Mucosa of rectum (tissue), 2 donors: ENCODE measurements around the gene SET.
A peak's percentile ranks its signal among the peaks of the same experiment; 100 is the strongest.

Experiments used
- H3K27ac ChIP-seq, 2 donors: one replicate each; pipeline ENCODE4 v1.7.0; 2013; ENCODE audit warnings: inconsistent platforms in 2 of 2, low read depth in 2 of 2, low read length in 2 of 2
- H3K27me3 ChIP-seq, 2 donors: one replicate each; pipeline ENCODE4 v1.7.0; 2013; ENCODE audit warnings: low read length in 2 of 2; ENCODE audit not compliant: control insufficient read depth in 2 of 2, insufficient read depth in 2 of 2
- H3K36me3 ChIP-seq, 2 donors: one replicate each; pipeline ENCODE4 v1.7.0; 2013; ENCODE audit warnings: low read length in 2 of 2; ENCODE audit not compliant: control insufficient read depth in 2 of 2, insufficient read depth in 2 of 2
- H3K4me1 ChIP-seq, 2 donors: one replicate each; pipeline ENCODE4 v1.7.0; 2013; ENCODE audit warnings: low read length in 2 of 2, mild to moderate bottlenecking in 1 of 2; ENCODE audit not compliant: control insufficient read depth in 2 of 2, insufficient read depth in 2 of 2
- H3K4me3 ChIP-seq, 2 donors: one replicate each; pipeline ENCODE4 v1.7.0; 2013; ENCODE audit warnings: low read length in 2 of 2
- H3K9ac ChIP-seq, 2 donors: one replicate each; pipeline ENCODE4 v1.7.0; 2013; ENCODE audit warnings: low read length in 2 of 2, low read depth in 1 of 2, mild to moderate bottlenecking in 1 of 2
- H3K9me3 ChIP-seq, 2 donors: one replicate each; pipeline ENCODE4 v1.7.0; 2013; ENCODE audit warnings: low read length in 2 of 2; ENCODE audit not compliant: control insufficient read depth in 2 of 2
- donor health status: healthy.
- donor health status: Normal muscosa, but diverticular disease.

SET gene

DNA sequence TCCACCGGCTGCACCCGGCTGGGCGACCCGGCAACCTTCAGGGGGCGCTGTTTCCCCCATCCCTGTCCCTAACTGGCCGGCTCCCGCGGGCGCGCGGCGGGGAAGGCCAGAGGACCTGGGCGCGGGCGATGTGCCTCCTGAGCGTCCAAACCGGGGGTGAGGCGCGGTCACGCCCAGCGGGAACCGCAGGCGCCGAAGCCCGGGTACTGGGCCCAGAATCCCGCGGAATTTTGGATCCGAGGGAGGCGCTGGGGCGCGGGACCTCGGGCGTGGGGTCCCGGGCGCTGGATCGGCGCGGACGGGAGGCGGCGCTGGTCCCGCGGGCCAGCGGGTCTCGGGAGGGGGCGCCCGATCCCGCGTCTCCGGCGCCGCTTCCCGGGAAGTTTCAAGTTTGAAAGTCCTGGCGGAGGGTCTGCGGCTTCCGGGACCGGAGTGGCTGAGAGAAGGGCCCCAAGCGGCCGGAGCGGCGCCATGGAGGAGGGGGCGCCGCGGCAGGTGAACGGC is 13.5 kb downstream of the SET start, which contains the start of gene PKN3:
PKN3 (plus strand) TSS at position 59 of the 504 bp plus-strand sequence; CDS start at position 472, 413 bp downstream.
- Histone ChIP-seq H3K36me3 (no peaks in the 10 kb centered on the region), H3K27me3 (no peaks in the 10 kb centered on the region), H3K4me1 (peaks cover 0 to 6% of the 10 kb centered on the region in 2 donors), H3K27ac (peak within 1 kb of the TSS; percentile 9 to 61), H3K9me3 (no peaks in the 10 kb centered on the region), H3K4me3 (peak within 1 kb of the TSS; percentile 61 to 62), H3K9ac (peak within 1 kb of the TSS in 1 of 2 donors; percentile 66)

DNA sequence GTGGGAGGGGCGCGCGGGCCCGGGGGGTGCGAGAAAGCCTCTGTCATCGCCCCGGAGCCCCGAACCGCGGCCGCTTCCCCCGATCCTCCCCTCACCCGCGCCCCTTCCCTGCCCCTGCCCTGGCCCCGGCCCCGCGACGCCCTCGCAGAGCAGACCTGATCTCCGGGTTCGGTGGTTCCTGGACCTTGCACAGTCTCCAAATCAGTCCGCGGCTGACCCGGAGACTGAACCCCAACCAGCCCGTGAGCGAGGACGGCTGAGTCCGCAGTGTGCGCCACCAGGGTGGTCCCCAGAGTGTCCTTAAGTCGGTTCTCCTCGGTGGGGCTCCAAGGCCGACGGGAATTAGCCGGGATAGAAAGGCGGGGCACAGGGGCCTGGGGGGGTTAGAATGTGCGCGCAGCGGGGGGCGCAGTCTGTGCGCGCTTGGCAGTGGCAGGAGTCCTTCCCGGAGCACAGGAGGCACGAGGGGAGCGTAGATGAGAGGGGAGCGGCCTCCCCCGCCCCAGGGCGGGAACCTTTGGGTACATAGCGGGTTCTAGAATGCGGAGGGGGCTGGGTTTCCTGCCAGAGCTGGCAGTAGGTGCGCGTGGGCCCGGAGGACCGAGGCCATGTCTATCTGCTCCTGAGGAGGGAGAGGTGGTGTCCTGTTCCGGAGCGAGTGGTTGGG is 14.1 kb downstream of the SET start:
- peak overlapping the region in 1 of 2 donors; percentile 66 for H3K9ac ChIP-seq

DNA sequence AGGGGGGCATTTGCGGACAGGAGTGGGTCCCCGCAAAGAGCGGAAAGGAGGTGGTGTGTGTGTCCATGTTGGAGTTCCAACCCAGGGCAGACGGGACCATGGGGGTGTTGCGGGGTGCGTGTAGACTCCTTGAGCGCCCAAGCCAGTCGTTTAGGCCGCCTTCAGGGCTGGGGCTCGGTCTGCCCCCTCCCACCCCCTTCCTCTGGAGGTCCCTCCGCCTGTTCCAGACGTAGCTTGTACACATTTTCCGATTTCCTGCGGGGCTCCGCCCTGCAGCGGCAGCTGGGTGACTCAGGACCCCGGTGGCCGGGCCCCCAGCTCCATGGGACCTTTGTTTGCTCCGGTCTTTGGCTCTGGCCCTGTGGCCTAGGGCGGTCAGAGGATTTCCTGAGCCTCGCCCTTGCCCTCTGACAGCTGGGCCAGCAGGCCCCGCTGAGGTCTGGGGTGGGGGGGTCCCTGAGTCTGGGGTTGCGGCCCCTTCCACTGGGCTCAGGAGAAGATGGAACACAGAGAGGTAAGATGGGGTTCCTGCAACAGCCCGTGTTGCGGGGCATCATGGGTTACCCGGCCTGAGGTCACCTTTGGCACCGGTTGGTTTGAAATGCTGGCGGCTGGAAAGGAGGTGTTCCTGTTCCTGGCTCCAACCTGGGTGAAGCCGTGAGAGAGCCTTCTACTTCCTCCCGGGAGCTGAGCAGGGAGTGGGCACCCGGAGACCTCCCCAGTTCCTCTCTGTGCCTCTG is 14.8 kb downstream of the SET start:
- H3K4me3 ChIP-seq = peak overlapping the region in 1 of 2 donors; percentile 62
- H3K36me3 ChIP-seq = no peaks in the 10 kb centered on the region
- peaks cover 0 to 6% of the 10 kb centered on the region in 2 donors for H3K4me1 ChIP-seq
- H3K27ac ChIP-seq = peak overlapping the region; percentile 9 to 29
- H3K9me3 ChIP-seq = no peaks in the 10 kb centered on the region
- H3K27me3 ChIP-seq = no peaks in the 10 kb centered on the region
- no peak overlapping the region for H3K9ac ChIP-seq

More for the DNA sequence above, 14.1 kb downstream of the SET start:
- H3K4me3 ChIP-seq = peak overlapping the region; percentile 61 to 62
- no peaks in the 10 kb centered on the region for H3K27me3 ChIP-seq
- H3K4me1 ChIP-seq = peaks cover 0 to 6% of the 10 kb centered on the region in 2 donors
- no peaks in the 10 kb centered on the region for H3K9me3 ChIP-seq
- H3K27ac ChIP-seq = peak overlapping the region; percentile 9 to 61
- no peaks in the 10 kb centered on the region for H3K36me3 ChIP-seq

- Histone ChIP-seq H3K4me3 (no peak overlapping the region), H3K36me3 (no peaks in the 10 kb centered on the region), H3K4me1 (peaks cover 0 to 6% of the 10 kb centered on the region in 2 donors), H3K27me3 (no peaks in the 10 kb centered on the region), H3K9ac (no peak overlapping the region), H3K27ac (peak overlapping the region in 1 of 2 donors; percentile 29), H3K9me3 (no peaks in the 10 kb centered on the region)
Observed at GRCh38 chr9:128704356-128704670, 15.3 kb downstream of the SET start.

DNA sequence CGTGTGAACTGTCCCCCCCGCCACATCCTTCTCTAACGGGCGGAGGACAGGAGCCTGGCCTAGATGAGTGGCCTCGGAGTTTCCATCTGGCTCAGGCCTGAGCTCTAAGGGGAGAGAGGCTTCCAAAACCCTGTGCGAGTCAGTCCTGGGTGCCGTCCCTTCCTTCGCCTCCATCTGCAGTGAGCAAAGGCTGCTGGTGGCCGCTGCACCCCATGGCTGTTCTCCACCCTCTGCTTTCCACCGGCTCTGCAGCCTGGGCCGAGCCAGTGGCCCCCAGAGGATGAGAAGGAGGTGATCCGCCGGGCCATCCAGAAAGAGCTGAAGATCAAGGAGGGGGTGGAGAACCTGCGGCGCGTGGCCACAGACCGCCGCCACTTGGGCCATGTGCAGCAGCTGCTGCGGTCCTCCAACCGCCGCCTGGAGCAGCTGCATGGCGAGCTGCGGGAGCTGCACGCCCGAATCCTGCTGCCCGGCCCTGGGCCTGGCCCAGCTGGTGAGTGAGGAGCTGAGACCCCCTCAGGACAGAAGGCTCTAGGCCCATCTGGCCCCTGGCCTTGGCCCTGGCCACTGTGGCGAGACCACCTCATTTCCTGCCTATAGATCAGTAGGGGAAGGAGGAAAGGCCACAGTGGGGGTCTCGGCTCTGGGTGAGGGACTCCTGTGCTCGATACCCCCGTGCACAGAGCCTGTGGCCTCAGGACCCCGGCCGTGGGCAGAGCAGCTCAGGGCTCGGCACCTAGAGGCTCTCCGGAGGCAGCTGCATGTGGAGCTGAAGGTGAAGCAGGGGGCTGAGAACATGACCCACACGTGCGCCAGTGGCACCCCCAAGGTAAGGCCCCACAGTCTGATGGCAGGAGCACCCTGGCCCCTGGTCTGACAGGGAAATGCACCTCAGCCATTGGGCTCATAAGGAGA is 16.3 kb downstream of the SET start:
- Histone ChIP-seq H3K27me3 (no peaks in the 10 kb centered on the region), H3K36me3 (no peaks in the 10 kb centered on the region), H3K4me1 (peaks cover 0 to 6% of the 10 kb centered on the region in 2 donors), H3K27ac (no peak overlapping the region), H3K9ac (no peak overlapping the region), H3K9me3 (no peaks in the 10 kb centered on the region), H3K4me3 (no peak overlapping the region)

- Histone ChIP-seq H3K27ac (no peak overlapping the region), H3K4me1 (peaks cover 0 to 6% of the 10 kb centered on the region in 2 donors), H3K27me3 (no peaks in the 10 kb centered on the region), H3K9me3 (no peaks in the 10 kb centered on the region), H3K9ac (no peak overlapping the region), H3K36me3 (no peaks in the 10 kb centered on the region), H3K4me3 (no peak overlapping the region)
Observed at GRCh38 chr9:128706045-128706444, 17.0 kb downstream of the SET start.

DNA sequence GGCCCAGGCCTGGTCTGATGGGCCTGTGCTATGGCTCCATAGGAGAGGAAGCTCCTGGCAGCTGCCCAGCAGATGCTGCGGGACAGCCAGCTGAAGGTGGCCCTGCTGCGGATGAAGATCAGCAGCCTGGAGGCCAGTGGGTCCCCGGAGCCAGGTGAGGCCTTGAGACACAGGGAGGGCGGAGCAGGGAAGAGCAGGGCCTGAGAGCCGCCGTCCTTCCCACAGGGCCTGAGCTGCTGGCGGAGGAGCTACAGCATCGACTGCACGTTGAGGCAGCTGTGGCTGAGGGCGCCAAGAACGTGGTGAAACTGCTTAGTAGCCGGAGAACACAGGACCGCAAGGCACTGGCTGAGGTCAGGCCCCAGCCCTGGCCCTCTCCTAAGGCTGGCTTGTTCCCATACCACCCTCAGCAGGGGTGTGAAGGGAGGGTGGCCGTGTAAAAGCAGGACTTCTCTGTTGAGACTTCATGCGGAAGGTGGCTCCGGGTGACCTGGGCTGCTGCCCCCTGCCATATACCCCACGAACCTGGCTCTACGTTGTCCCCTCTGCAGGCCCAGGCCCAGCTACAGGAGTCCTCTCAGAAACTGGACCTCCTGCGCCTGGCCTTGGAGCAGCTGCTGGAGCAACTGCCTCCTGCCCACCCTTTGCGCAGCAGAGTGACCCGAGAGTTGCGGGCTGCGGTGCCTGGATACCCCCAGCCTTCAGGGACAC is 17.8 kb downstream of the SET start:
- Histone ChIP-seq H3K27me3 (no peaks in the 10 kb centered on the region), H3K4me1 (peaks cover 0 to 6% of the 10 kb centered on the region in 2 donors), H3K4me3 (no peak overlapping the region), H3K9ac (no peak overlapping the region), H3K9me3 (no peaks in the 10 kb centered on the region), H3K36me3 (no peaks in the 10 kb centered on the region), H3K27ac (no peak overlapping the region)

DNA sequence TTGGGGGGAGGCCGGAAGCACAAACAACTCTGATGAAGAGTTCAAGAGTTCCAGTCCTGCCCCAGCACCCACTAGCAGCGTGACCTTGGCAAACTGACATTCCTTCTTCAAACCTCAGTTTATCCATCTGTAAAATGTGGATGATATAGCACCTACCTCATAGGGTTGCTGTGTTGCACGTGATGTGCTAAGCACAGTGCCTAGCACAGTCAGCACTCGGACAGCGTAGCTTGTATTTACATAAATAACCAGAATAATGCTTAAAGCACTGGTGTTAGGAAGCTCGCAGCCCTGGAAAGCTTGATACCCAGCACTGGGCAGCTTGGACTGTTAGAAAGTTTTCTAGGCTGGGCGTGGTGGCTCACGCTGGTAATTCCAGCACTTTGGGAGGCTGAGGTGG is 18.4 kb downstream of the SET start:
- Histone ChIP-seq H3K27ac (no peak overlapping the region), H3K4me1 (peaks cover 0 to 6% of the 10 kb centered on the region in 2 donors), H3K9me3 (no peaks in the 10 kb centered on the region), H3K36me3 (no peaks in the 10 kb centered on the region), H3K27me3 (no peaks in the 10 kb centered on the region), H3K4me3 (no peak overlapping the region), H3K9ac (no peak overlapping the region)
